ENCODE data around the gene CCT7. TPM values are rescaled to one million over a fixed set of nuclear protein-coding genes. Genes with fewer than 3 reads are reported as not detected.

Gene CCT7
- total RNA-seq, 3 donors from 2014 or later: 180 to 223 (median 187) TPM

DNA sequence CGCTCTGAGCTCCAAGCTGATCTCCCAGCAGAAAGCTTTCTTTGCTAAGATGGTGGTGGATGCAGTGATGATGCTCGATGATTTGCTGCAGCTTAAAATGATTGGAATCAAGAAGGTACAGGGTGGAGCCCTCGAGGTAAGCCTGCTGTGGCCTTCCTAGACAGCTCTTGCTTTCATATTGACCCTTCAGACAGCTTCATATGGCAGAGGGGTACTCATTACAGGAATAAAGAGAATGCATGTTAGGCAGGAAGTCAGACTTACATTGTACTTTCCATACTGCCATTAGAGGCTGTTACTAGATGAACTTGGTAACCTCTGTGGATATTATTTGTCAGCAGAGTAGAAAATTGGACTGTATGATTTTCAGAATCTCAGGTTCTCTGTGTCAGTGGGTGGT, 10.5 kb downstream of the CCT7 start:
- Histone ChIP-seq H3K4me3 (no peak overlapping the region), H3K4me1 (no peaks in the 10 kb centered on the region), H3K9me3 (no peaks in the 10 kb centered on the region), H3K27ac (no peak overlapping the region), H3K27me3 (no peaks in the 10 kb centered on the region), H3K36me3 (peaks cover 19% of the 10 kb centered on the region)
- no peak for DNase-seq (ENCODE audit: low spot score in 2 of 2)
- intact Hi-C loops (cut with DNase I; ENCODE audit: low total_unique reads): no loop called here
- TF ChIP-seq, protein P1, sequence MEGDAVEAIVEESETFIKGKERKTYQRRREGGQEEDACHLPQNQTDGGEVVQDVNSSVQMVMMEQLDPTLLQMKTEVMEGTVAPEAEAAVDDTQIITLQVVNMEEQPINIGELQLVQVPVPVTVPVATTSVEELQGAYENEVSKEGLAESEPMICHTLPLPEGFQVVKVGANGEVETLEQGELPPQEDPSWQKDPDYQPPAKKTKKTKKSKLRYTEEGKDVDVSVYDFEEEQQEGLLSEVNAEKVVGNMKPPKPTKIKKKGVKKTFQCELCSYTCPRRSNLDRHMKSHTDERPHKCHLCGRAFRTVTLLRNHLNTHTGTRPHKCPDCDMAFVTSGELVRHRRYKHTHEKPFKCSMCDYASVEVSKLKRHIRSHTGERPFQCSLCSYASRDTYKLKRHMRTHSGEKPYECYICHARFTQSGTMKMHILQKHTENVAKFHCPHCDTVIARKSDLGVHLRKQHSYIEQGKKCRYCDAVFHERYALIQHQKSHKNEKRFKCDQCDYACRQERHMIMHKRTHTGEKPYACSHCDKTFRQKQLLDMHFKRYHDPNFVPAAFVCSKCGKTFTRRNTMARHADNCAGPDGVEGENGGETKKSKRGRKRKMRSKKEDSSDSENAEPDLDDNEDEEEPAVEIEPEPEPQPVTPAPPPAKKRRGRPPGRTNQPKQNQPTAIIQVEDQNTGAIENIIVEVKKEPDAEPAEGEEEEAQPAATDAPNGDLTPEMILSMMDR (IDR thresholded peaks at IDR 0.05): no peak
- TF ChIP-seq POLR2A (IDR thresholded peaks at IDR 0.05) (no peak), POLR2AphosphoS5 (IDR thresholded peaks at IDR 0.05) (no peak)

DNA sequence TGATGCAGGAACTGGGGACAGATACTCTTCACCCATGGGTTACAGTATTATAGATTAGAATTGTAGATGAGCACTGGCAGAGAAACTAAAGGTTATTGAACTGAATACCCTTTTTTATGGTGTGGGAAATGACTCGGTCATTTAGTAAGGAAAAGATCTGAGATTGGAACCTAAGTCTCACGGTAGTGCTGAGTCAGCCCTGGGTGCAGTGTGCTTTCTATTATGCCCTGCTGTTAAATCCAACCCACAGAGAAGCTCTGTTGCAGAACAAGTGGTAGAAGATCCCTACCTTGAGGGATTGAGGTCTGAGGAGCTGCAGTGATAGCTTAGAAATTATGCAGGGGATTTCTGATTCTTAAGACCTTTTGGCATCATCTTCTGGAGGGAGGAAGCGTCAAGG, 12.7 kb downstream of the CCT7 start:
- intact Hi-C loops (cut with DNase I; ENCODE audit: low total_unique reads): no loop called here
- H3K36me3 ChIP-seq: peaks cover 20% of the 10 kb centered on the region
- TF ChIP-seq POLR2A (IDR thresholded peaks at IDR 0.05): no peak

DNA sequence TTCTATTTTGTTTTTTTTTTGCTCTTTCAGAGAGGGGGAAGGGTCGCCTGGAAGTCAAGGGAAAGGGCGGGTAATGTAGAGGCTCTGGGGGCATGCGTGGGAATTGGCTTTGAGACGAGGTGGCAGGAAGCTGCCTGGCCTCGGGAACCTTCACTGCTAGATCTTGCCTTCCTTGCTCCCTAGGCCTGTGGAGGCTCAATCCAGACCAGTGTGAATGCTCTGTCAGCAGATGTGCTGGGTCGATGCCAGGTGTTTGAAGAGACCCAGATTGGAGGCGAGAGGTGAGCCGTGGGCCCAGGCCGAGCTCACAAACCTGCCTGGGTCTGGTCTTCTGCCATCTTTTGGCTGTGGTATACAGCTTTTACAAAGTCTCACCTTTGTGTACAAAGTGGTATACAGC, 15.5 kb downstream of the CCT7 start:
- DNase-seq (ENCODE audit: low spot score in 2 of 2): no peak
- Histone ChIP-seq H3K36me3 (peaks cover 30% of the 10 kb centered on the region), H3K27ac (no peak overlapping the region), H3K4me1 (no peaks in the 10 kb centered on the region), H3K9me3 (no peaks in the 10 kb centered on the region), H3K4me3 (no peak overlapping the region), H3K27me3 (no peaks in the 10 kb centered on the region)
- intact Hi-C loops (cut with DNase I; ENCODE audit: low total_unique reads): no loop called here
- TF ChIP-seq, protein P1 (IDR thresholded peaks at IDR 0.05): no peak
- TF ChIP-seq POLR2AphosphoS5 (IDR thresholded peaks at IDR 0.05) (no peak), POLR2A (IDR thresholded peaks at IDR 0.05) (no peak)

More for the DNA sequence above, 12.7 kb downstream of the CCT7 start:
- H3K9me3 ChIP-seq: no peaks in the 10 kb centered on the region
- no peak for DNase-seq (ENCODE audit: low spot score in 2 of 2)
- H3K27ac ChIP-seq: no peak overlapping the region
- no peaks in the 10 kb centered on the region for H3K27me3 ChIP-seq
- H3K4me1 ChIP-seq: no peaks in the 10 kb centered on the region
- H3K4me3 ChIP-seq: no peak overlapping the region

DNA sequence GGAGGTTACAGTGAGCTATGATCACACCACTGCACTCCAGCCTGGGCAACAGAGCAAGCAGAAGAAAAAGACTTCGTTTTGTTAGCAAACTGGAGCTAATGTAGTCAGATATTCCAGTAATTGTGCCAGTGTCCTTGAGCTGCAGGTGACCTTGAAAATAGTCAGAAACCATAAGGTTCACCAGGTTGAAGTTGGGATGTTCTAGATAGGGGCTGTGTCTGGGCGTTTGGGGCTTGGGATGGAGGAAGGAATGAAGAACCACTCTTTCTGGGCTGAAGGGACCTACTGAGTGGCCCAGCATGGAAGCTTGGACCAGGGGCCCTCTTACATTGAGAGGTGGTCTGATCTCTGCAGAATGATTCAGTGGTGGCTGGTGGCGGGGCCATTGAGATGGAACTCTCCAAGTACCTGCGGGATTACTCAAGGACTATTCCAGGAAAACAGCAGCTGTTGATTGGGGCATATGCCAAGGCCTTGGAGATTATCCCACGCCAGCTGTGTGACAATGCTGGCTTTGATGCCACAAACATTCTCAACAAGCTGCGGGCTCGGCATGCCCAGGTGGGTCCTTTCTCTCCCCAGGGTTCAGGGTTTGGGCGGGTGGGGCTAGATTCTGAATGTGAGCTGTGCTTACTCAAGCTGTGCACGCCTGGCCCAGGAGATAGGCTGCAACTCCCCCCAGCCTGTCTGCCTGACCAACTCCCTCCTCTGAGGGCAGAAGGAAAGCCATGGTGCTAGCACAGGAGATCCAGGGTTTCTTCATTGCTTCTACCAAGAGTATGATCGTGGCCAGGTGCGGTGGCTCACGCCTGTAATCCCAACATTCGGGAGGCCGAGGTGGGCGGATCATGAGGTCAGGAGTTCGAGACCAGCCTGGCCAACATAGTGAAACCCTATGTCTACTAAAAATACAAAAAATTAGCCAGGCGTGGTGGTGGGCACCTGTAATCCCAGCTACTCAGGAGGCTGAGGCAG, 17.1 kb downstream of the CCT7 start:
- Histone ChIP-seq H3K27me3 (no peaks in the 10 kb centered on the region), H3K4me3 (no peak overlapping the region), H3K9me3 (no peaks in the 10 kb centered on the region), H3K27ac (no peak overlapping the region), H3K36me3 (peaks cover 24% of the 10 kb centered on the region), H3K4me1 (no peaks in the 10 kb centered on the region)
- no peak for DNase-seq (ENCODE audit: low spot score in 2 of 2)
- TF ChIP-seq POLR2A (IDR thresholded peaks at IDR 0.05) (no peak), POLR2AphosphoS5 (IDR thresholded peaks at IDR 0.05) (no peak)
- TF ChIP-seq, protein P1 (IDR thresholded peaks at IDR 0.05): no peak
- intact Hi-C loops (cut with DNase I; ENCODE audit: low total_unique reads): no loop called here

DNA sequence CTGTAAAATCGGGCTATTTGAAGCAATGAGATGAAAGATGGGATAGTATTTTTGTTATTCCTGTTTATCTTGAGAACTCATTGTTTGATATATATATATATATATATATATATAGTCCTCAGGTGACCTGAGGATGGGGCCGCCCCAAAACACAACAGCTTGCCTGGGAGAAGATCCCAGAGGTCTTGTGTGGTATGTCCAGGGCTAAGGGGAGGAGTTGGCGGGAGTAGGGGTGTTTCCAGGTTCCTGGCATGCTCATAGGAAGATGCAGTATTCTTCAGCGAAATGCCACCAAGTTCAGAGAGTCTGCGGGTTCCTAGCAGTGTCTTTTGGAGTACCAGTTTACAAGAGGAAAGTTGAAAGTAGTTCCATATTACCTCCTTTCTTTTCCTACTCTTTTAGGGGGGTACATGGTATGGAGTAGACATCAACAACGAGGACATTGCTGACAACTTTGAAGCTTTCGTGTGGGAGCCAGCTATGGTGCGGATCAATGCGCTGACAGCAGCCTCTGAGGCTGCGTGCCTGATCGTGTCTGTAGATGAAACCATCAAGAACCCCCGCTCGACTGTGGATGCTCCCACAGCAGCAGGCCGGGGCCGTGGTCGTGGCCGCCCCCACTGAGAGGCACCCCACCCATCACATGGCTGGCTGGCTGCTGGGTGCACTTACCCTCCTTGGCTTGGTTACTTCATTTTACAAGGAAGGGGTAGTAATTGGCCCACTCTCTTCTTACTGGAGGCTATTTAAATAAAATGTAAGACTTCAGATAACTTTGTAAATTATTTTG, 18.3 kb downstream of the CCT7 start:
- Histone ChIP-seq H3K4me3 (no peak overlapping the region), H3K27me3 (no peaks in the 10 kb centered on the region), H3K36me3 (peaks cover 16% of the 10 kb centered on the region), H3K9me3 (no peaks in the 10 kb centered on the region), H3K27ac (no peak overlapping the region), H3K4me1 (no peaks in the 10 kb centered on the region)
- DNase-seq (ENCODE audit: low spot score in 2 of 2): no peak
- intact Hi-C loops (cut with DNase I; ENCODE audit: low total_unique reads): no loop called here
- TF ChIP-seq POLR2AphosphoS5 (IDR thresholded peaks at IDR 0.05) (no peak), POLR2A (IDR thresholded peaks at IDR 0.05) (no peak)
- TF ChIP-seq, protein P1 (IDR thresholded peaks at IDR 0.05): no peak

All from breast epithelium (tissue), 4 donors.